Fibroblast of the aortic adventitia (primary cell): ENCODE data around the gene PTPA. TPM values are rescaled to one million over a fixed set of nuclear protein-coding genes. Genes with fewer than 3 reads are reported as not detected.

Source experiments
- DNase-seq: peaks from one replicate; pipeline ENCODE4 v3.0.0-alpha.2; 2010; ENCODE audit warnings: low read depth
- H3K4me3 ChIP-seq: 2 replicates; pipeline ENCODE4 v1.5.1; 2011; ENCODE audit warnings: low read depth, mild to moderate bottlenecking, control low read depth, low read length, moderate library complexity
- CTCF ChIP-seq: IDR thresholded peaks from 2 replicates; pipeline ENCODE4 v1.5.1; 2011; ENCODE audit warnings: mild to moderate bottlenecking, low read length, control low read depth, inconsistent platforms; ENCODE audit not compliant: insufficient read depth
- total RNA-seq: library from RNA; depleted of rRNA; stranded (reverse); fragments of >200 nt; gene quantifications from 2 replicates; pipeline ENCODE4 v1.2.3, GENCODE V29; 2012; ENCODE audit warnings: low replicate concordance

PTPA gene
- total RNA-seq, 1 donor: 91.5 TPM

- no peak overlapping the region for H3K4me3 ChIP-seq
- no peak for TF ChIP-seq CTCF
- DNase-seq: peak; percentile 59
Measured at GRCh38 chr9:129138144-129138462, 26.9 kb downstream of the PTPA start.

GRCh38 chr9:129138476-129139232 is 27.4 kb downstream of the PTPA start:
- peak overlapping the region; percentile 28 for H3K4me3 ChIP-seq
- no peak for TF ChIP-seq CTCF
- peak; percentile 91 for DNase-seq

GRCh38 chr9:129139233-129139992 is 28.2 kb downstream of the PTPA start:
- peak overlapping the region; percentile 71 for H3K4me3 ChIP-seq
- TF ChIP-seq CTCF: peak; percentile 87
- peak; percentile 97 for DNase-seq

GRCh38 chr9:129139993-129140396 is 28.8 kb downstream of the PTPA start:
- peak; percentile 100 for DNase-seq
- no peak for TF ChIP-seq CTCF
- peak overlapping the region; percentile 64 for H3K4me3 ChIP-seq

- peak; percentile 58 for DNase-seq
- TF ChIP-seq CTCF: no peak
- H3K4me3 ChIP-seq: peak overlapping the region; percentile 64
Measured at GRCh38 chr9:129140397-129141065, 29.3 kb downstream of the PTPA start.

- peak overlapping the region; percentile 64 for H3K4me3 ChIP-seq
- DNase-seq: peak; percentile 93
- TF ChIP-seq CTCF: no peak
Measured at GRCh38 chr9:129141066-129142041, 30.1 kb downstream of the PTPA start.
